Measurements from ENCODE around the gene KYNU. TPM values are rescaled to one million over a fixed set of nuclear protein-coding genes. Genes with fewer than 3 reads are reported as not detected.
"Not testable (repeated sequence)": the region's sequence is repeated elsewhere in the genome, so short reads cannot be mapped to it uniquely, and the experiment has no call there.

The KYNU gene
- polyA plus RNA-seq, 1 experiment, result 4.5 TPM

DNA sequence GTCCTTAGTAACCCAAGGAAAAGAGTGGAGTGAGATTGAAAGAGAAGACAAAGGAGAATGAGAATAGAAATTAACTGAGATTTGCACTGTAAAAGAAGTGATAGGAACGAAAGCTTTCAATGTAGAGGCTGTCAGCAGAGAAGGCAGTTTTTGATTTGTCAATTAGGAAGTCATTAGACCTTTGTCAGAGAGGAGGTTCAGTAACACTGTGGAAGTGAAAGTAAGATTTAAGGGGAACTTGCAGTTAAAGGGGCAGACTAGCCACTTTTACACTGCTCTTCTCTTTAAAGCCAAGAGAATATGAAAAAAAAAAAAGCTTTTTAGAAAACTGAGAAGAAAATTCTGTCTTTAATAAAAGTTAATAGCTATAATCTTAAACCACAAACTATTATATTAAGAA lies 11.5 kb upstream of the KYNU start:
- H3K4me3 ChIP-seq (ENCODE audit: low read depth, low read length), result no peak overlapping the region
- no peaks in the 10 kb centered on the region for H3K27me3 ChIP-seq (ENCODE audit: control insufficient read depth, insufficient read depth, low read length)
- TF ChIP-seq, protein P1, sequence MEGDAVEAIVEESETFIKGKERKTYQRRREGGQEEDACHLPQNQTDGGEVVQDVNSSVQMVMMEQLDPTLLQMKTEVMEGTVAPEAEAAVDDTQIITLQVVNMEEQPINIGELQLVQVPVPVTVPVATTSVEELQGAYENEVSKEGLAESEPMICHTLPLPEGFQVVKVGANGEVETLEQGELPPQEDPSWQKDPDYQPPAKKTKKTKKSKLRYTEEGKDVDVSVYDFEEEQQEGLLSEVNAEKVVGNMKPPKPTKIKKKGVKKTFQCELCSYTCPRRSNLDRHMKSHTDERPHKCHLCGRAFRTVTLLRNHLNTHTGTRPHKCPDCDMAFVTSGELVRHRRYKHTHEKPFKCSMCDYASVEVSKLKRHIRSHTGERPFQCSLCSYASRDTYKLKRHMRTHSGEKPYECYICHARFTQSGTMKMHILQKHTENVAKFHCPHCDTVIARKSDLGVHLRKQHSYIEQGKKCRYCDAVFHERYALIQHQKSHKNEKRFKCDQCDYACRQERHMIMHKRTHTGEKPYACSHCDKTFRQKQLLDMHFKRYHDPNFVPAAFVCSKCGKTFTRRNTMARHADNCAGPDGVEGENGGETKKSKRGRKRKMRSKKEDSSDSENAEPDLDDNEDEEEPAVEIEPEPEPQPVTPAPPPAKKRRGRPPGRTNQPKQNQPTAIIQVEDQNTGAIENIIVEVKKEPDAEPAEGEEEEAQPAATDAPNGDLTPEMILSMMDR (IDR thresholded peaks at IDR 0.05; ENCODE audit: low read depth, low read length), result no peak
- DNase-seq (ENCODE audit: low read depth, low spot score), result no peak
- H3K9me3 ChIP-seq (ENCODE audit: control insufficient read depth, insufficient read depth, low read length), result no peaks in the 10 kb centered on the region; the same call in 1 of the 2 replicates
- ChIA-PET CTCF (interaction anchor here (0.5 to 1.0 kb wide), 5 partner anchors 8 to 183 kb away, joined by 3 to 4 read pairs (median 3); no protein-coding TSS in a partner anchor), POLR2A (no interaction called here)
- no peak overlapping the region for H3K27ac ChIP-seq (ENCODE audit: low read depth, low read length)

DNA sequence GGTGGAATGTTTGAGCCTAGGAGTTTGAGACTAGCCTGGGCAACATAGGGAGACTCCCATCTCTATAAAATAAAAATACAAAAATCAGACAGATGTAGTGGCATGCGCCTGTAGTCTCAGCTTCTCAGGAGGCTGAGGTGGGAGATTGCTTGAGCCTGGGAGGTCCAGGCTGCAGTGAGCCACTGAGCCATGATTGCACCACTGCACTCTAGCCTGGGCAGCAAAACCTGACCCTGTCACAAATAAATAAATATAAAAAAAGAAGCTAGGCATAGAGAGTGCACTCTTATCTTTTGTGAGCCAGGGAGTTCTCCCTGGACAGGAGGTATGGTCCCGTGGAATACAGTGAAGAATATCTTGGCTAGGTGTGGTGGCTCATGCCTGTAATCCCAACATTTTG lies 11.0 kb upstream of the KYNU start:
- CTCF ChIA-PET, result interaction anchor here (0.5 to 1.0 kb wide), 5 partner anchors 9 to 184 kb away, joined by 3 to 4 read pairs (median 3); no protein-coding TSS in a partner anchor
- no peaks in the 10 kb centered on the region; the same call in 1 of the 2 replicates for H3K9me3 ChIP-seq (ENCODE audit: control insufficient read depth, insufficient read depth, low read length)
- TF ChIP-seq, protein P1 (IDR thresholded peaks at IDR 0.05; ENCODE audit: low read depth, low read length), result no peak
- DNase-seq (ENCODE audit: low read depth, low spot score), result no peak
- POLR2A ChIA-PET, result no interaction called here
- no peak overlapping the region for H3K27ac ChIP-seq (ENCODE audit: low read depth, low read length)
- no peaks in the 10 kb centered on the region for H3K27me3 ChIP-seq (ENCODE audit: control insufficient read depth, insufficient read depth, low read length)
- H3K4me3 ChIP-seq (ENCODE audit: low read depth, low read length), result no peak overlapping the region

DNA sequence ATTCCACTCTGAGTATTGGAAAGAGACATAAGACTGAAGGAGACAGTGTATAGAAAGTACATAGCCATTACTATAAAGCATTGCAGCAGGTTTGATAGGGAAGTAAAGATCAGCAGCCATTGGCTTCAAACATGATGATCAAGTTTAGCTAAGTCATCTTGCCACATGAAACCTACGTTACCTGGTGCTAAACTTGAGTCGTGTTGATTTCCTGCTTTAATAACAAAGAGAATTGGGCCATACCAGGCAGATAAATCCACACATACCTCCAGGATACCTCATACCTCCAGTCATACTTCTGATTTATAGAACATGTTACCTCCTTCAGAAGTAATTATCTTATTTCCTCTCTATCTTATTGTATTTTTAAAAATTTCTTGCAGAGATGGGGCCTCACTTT lies 10.3 kb upstream of the KYNU start:
- Histone ChIP-seq H3K27ac (ENCODE audit: low read depth, low read length) (no peak overlapping the region), H3K4me3 (ENCODE audit: low read depth, low read length) (no peak overlapping the region), H3K9me3 (ENCODE audit: control insufficient read depth, insufficient read depth, low read length) (no peaks in the 10 kb centered on the region; the same call in 1 of the 2 replicates), H3K27me3 (ENCODE audit: control insufficient read depth, insufficient read depth, low read length) (no peaks in the 10 kb centered on the region)
- no peak for DNase-seq (ENCODE audit: low read depth, low spot score)
- ChIA-PET CTCF (interaction anchor here (1.0 kb wide), 2 partner anchors 10 to 184 kb away, joined by 3 to 4 read pairs; no protein-coding TSS in a partner anchor), POLR2A (no interaction called here)
- TF ChIP-seq, protein P1 (IDR thresholded peaks at IDR 0.05; ENCODE audit: low read depth, low read length), result no peak

DNA sequence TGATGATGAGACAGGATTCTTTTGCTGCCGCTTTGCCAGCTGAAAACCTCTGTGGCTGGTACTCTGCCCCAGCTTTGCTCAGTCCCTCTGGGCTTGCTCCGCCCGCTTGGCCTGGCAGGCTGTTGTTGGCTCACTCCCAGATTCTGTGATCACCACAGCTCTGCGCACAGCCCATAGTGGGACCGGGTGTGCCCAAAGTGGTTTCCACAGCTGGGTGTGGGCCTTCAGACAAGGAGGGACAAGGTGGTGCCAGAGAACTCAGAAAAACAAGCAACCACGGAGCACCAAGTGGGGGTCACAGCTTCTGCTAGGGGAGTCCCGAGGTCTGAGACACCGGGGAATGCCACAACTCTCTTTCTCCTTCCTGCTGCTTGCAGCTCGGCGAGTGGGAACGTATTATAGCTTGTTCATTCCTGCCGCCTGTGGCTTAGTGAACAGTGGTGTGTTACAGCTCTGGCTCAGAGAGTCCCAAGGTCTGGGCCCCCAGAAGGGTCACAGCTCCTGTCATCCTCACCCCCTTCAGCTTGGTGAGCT lies 9.2 kb upstream of the KYNU start:
- Histone ChIP-seq H3K4me3 (ENCODE audit: low read depth, low read length) (no peak overlapping the region), H3K9me3 (ENCODE audit: control insufficient read depth, insufficient read depth, low read length) (no peaks in the 10 kb centered on the region; the same call in 1 of the 2 replicates), H3K27me3 (ENCODE audit: control insufficient read depth, insufficient read depth, low read length) (no peaks in the 10 kb centered on the region), H3K27ac (ENCODE audit: low read depth, low read length) (no peak overlapping the region)
- ChIA-PET POLR2A (no interaction called here), CTCF (no interaction called here)
- no peak for DNase-seq (ENCODE audit: low read depth, low spot score)
- TF ChIP-seq, protein P1 (IDR thresholded peaks at IDR 0.05; ENCODE audit: low read depth, low read length), result no peak

DNA sequence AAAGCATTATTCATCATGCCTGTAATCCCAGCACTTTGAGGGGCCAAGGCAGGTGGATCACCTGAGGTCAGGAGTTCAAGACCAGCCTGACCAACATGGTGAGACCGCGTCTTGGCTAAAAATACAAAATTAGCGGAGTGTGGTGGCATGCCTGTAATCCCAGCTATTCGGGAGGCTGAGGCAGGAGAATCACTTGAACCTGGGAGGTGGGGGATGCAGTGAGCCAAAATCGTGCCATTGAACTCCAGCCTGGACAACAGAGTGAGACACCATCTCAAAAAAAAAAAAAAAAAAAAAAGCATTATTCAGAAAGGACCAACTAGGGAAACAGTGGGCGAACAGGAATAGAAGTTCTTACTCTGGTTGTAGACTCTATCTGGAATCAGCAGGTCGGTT lies 8.4 kb upstream of the KYNU start:
- H3K9me3 ChIP-seq (ENCODE audit: control insufficient read depth, insufficient read depth, low read length); DNase-seq (ENCODE audit: low read depth, low spot score); H3K27ac ChIP-seq (ENCODE audit: low read depth, low read length); H3K27me3 ChIP-seq (ENCODE audit: control insufficient read depth, insufficient read depth, low read length); POLR2A ChIA-PET; CTCF ChIA-PET; H3K4me3 ChIP-seq (ENCODE audit: low read depth, low read length): not testable (repeated sequence)
